Muscle of leg (tissue), 11 donors: ENCODE data around the gene SORBS1. TPM values are rescaled to one million over a fixed set of nuclear protein-coding genes. Genes with fewer than 3 reads are reported as not detected.

Experiments
- DNase-seq: peaks from one replicate; pipeline ENCODE4 v3.0.0; 2013
- H3K27ac ChIP-seq: one replicate; pipeline ENCODE4 v1.5.1; 2013; ENCODE audit warnings: mild to moderate bottlenecking, low read length, control low read depth
- H3K27me3 ChIP-seq: one replicate; pipeline ENCODE4 v1.6.1; 2013; ENCODE audit warnings: low read length; ENCODE audit not compliant: control insufficient read depth, insufficient read depth
- H3K36me3 ChIP-seq: one replicate; pipeline ENCODE4 v1.6.1; 2013; ENCODE audit warnings: low read length; ENCODE audit not compliant: control insufficient read depth, insufficient read depth
- H3K4me1 ChIP-seq: one replicate; pipeline ENCODE4 v1.6.1; 2013; ENCODE audit warnings: low read length; ENCODE audit not compliant: control insufficient read depth, insufficient read depth
- H3K4me3 ChIP-seq: one replicate; pipeline ENCODE4 v1.5.1; 2013; ENCODE audit warnings: low read length, control low read depth
- H3K9me3 ChIP-seq: replicated peaks from 2 replicates; pipeline ENCODE4 v1.6.1; 2013; ENCODE audit warnings: low read depth, low read length; ENCODE audit not compliant: control insufficient read depth
- WGBS: methylation state at CpG from one replicate; pipeline ENCODE4 v1.1.5; 2013; ENCODE audit warnings: missing lambda C conversion rate; ENCODE audit not compliant: insufficient coverage; 5-methylcytosine and 5-hydroxymethylcytosine counted together
- polyA plus RNA-seq, 8 donors: library from polyadenylated mRNA; unstranded; fragments of 120-200 nt; gene quantifications; one replicate each; pipeline versions ENCODE4 v1.2.1 to v1.2.3, GENCODE V29; 2013; ENCODE audit warnings: inconsistent platforms in 1 of 8, low replicate concordance in 1 of 8; ENCODE audit not compliant: insufficient read length in 8 of 8, insufficient read depth in 1 of 8
- total RNA-seq: library from RNA; stranded (reverse); fragments of 120-200 nt; gene quantifications from one replicate; pipeline ENCODE4 v1.2.4, GENCODE V29; 2013

SORBS1 gene
- total and polyA plus RNA-seq, 9 donors = 50.4 to 104 (median 57.8) TPM

DNA sequence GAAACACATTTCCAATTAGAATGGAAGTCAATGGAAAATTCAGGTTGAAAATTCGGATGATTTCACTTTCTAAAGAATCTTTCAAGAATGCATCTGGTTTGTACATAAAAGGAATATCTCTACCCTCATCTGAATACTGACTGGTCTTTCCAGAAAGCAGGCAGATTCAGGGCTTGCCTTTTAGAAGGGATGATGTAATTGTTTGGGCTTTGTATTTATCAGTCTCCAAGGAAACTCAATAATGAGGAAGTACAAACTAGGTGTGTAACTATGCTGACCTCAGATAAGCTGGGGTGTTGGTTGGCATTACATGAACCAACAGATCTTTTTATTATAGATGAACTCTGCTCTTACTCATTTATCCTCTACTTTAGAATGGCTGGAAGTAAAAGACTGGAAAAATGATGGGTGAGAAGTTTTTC lies 294.5 kb downstream of the SORBS1 start:
- Histone ChIP-seq H3K27ac (peak overlapping the region; percentile 72), H3K4me3 (no peak overlapping the region), H3K4me1 (peaks cover 3% of the 10 kb centered on the region), H3K9me3 (no peaks in the 10 kb centered on the region), H3K36me3 (peaks cover 2% of the 10 kb centered on the region), H3K27me3 (no peaks in the 10 kb centered on the region)
- DNase-seq = peak; percentile 77
- no CpG with 5 or more reads among the region's 1 CpG for WGBS

- no peaks in the 10 kb centered on the region for H3K9me3 ChIP-seq
- DNase-seq = no peak
- H3K27ac ChIP-seq = no peak overlapping the region
- H3K36me3 ChIP-seq = peaks cover 2% of the 10 kb centered on the region
- H3K4me3 ChIP-seq = no peak overlapping the region
- WGBS = 98% methylated on average over 7 of the region's 8 CpGs
- peaks cover 10% of the 10 kb centered on the region for H3K4me1 ChIP-seq
- no peaks in the 10 kb centered on the region for H3K27me3 ChIP-seq
Observed at GRCh38 chr10:95265572-95265971, 295.6 kb downstream of the SORBS1 start.

DNA sequence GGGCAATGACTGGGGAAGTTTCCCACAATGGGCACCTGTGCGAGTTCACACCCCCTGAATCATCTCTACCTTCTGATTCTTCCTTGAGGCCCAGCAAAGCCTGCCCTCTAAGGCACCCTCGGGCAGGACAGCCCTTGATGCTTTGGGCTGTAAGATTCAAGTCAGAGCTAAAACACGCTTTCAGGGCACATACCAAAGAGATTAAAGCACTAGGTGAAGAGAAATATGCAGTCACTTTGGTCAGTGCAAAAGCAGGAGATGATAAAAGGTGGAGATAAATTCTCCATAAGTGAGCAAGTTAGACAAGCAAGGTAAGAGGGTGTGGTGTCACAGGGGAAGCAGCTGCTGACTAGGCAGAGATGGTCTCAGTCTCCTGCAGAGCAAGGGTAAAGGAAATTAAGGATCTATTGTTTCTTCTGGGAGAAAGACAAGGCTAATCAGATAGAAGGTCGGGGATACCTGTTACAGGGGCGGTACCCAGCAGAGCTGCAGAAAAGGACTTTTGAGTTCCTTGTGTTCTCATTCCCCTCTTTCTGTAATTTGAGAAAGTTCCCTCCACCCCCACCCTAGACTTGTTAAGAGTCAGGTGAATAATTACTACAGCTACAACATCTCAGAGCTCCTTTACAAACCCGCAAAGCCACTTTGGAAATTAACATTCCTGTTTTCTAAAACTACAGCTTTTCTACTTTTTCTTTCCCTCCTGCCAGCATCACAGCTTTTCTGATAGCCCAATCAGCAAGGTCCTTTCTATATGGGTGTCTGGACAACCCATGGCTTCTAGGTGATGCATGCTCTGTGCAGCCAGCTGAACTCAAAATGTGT lies 296.7 kb downstream of the SORBS1 start:
- H3K27ac ChIP-seq = no peak overlapping the region
- DNase-seq = no peak
- H3K27me3 ChIP-seq = no peaks in the 10 kb centered on the region
- no peak overlapping the region for H3K4me3 ChIP-seq
- H3K4me1 ChIP-seq = peaks cover 12% of the 10 kb centered on the region
- 60% methylated on average over 2 of the region's 6 CpGs for WGBS
- no peaks in the 10 kb centered on the region for H3K9me3 ChIP-seq
- peaks cover 2% of the 10 kb centered on the region for H3K36me3 ChIP-seq

DNA sequence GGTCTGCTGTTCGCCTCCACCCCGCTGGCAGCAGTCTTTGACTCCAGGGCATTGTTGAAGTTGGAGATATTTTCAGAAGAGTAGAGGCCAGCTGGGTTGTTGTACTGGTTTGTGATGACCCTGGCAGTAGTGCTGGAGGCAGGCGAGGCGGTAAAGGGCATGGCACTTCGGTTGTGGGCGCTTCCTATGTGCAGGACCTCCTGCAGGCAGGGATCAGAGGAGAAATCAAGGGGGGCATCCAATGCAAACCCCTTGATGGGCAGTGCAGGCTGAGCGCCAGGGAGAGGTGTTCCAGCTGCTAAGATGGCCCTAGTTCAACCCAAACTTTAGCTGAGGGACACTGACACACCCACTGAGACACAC lies 297.3 kb downstream of the SORBS1 start:
- Histone ChIP-seq H3K4me1 (peaks cover 12% of the 10 kb centered on the region), H3K27me3 (no peaks in the 10 kb centered on the region), H3K36me3 (peaks cover 2% of the 10 kb centered on the region), H3K9me3 (no peaks in the 10 kb centered on the region), H3K4me3 (no peak overlapping the region), H3K27ac (no peak overlapping the region)
- 91% methylated on average over 7 of the region's 7 CpGs for WGBS
- no peak for DNase-seq

GRCh38 chr10:95262763-95263518 lies 298.2 kb downstream of the SORBS1 start:
- no peaks in the 10 kb centered on the region for H3K27me3 ChIP-seq
- no peak for DNase-seq
- no peak overlapping the region for H3K27ac ChIP-seq
- 54% methylated on average over 2 of the region's 5 CpGs for WGBS
- H3K36me3 ChIP-seq = peaks cover 2% of the 10 kb centered on the region
- no peaks in the 10 kb centered on the region for H3K9me3 ChIP-seq
- peaks cover 12% of the 10 kb centered on the region for H3K4me1 ChIP-seq
- no peak overlapping the region for H3K4me3 ChIP-seq

GRCh38 chr10:95261926-95262325 lies 299.2 kb downstream of the SORBS1 start:
- no CpG with 5 or more reads among the region's 3 CpGs for WGBS
- Histone ChIP-seq H3K27ac (no peak overlapping the region), H3K9me3 (no peaks in the 10 kb centered on the region), H3K4me3 (no peak overlapping the region), H3K4me1 (peaks cover 12% of the 10 kb centered on the region), H3K27me3 (no peaks in the 10 kb centered on the region), H3K36me3 (peaks cover 2% of the 10 kb centered on the region)
- no peak for DNase-seq

Other genes with a start within 250 kb of the SORBS1 start
- gene ALDH18A1, start 95.3 kb upstream of the SORBS1 start, total RNA-seq = 52.4 TPM
- gene ALDH18A1, start 95.3 kb upstream of the SORBS1 start, polyA plus RNA-seq = 10 to 100 TPM; 37.1 to 70.3 (median 44.1) TPM
- gene TCTN3, start 132.6 kb upstream of the SORBS1 start, total RNA-seq = 23.7 TPM
- gene TCTN3, start 132.6 kb upstream of the SORBS1 start, polyA plus RNA-seq = 10 to 100 TPM; 25.4 to 37.4 (median 28.4) TPM
- 14.9 TPM for gene ENTPD1, start 194.8 kb upstream of the SORBS1 start, total RNA-seq
- 10 to 100 TPM; 11.0 to 17.3 (median 13.7) TPM for gene ENTPD1, start 194.8 kb upstream of the SORBS1 start, polyA plus RNA-seq